GM19193 (cell line): ENCODE data around the gene TXNL1.

ENCODE experiments used
- POLR2A ChIP-seq: IDR thresholded peaks from 4 replicates; pipeline ENCODE4 v1.6.1; 2011; ENCODE audit not compliant: insufficient read depth, insufficient read length; ENCODE audit errors: extremely low read depth

The TXNL1 gene

DNA sequence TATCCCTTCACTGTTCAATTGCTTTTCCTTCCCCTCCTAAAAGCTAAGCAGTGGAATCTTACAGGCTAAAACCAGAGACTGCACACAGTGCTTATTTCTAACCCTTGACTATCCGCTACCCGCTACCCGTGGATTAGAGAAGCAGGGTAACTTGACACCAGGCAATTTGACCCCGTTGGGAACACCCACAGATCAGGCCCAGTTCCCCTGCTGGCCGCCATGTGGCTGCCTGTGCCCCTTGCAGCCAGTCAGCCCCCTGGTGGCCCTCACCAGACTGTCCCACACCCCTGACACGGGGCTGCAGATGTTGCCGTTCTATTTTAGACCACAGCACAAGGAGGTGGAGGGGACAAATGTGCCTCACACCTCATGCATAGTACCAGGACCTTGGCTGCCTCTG is 74.8 kb downstream of the TXNL1 start:
- no peak for TF ChIP-seq POLR2A

- no peak for TF ChIP-seq POLR2A
These were observed 75.9 kb downstream of the TXNL1 start for GRCh38 chr18:56562479-56562878.

DNA sequence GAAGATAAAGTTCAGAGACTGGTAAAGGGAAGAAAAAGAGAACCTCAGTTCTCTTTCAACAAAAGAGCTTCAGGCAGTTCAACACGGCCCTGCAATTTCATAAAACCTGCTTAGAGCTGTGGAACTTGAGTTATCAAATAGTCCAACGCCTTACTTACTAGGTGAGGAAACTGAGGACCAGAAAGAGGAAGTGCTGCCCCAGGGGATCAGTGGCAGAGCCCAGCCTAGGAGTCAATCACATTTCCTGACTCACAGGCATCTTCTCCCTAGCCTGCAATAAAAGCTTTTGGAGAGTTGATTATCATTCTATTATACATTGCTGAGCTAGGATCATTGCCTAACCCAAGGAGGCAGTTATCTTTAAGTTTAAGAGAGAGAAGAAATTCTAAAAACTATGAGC is 77.4 kb downstream of the TXNL1 start:
- TF ChIP-seq POLR2A = no peak

DNA sequence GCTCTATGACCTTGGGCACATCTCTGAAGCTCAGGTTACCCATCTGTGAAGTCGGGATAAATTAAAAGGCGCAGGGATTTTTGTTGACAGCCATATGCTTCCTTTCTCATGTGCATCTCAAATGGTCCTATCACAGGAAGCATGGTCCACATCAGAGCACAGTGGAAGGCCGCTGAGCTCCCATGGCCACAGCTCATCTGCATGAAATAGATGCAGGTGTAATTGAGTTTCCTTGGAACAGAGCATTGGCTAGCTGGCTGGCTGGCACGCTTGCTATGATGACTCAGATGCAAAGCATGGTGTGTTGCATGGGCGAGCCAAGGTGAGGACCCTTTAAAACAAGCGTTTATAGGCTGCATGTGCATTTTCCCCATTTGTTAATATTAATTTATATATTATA is 79.3 kb downstream of the TXNL1 start:
- no peak for TF ChIP-seq POLR2A

GRCh38 chr18:56556907-56557306 is 81.5 kb downstream of the TXNL1 start:
- no peak for TF ChIP-seq POLR2A

DNA sequence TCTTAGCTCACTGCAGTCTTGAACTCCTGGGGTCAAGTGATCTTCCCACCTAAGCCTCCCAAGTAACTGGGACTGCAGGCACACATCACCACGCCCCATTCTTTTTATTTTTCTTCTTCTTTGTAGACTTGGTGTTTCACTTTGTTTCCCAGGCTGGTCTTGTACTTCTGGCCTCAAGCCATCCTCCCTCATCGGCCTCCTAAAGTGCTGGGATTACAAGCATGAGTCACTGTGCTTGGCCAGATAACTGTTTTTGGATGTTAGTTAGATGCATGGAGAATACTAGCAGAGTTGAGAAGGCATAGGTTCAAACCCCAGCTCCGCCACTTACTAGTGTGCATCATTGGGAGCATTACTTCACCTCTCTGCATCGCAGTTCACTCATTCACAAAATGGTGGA is 88.3 kb downstream of the TXNL1 start:
- TF ChIP-seq POLR2A = no peak
